Measurements from ENCODE around the gene KEAP1. TPM values are rescaled to one million over a fixed set of nuclear protein-coding genes. Genes with fewer than 3 reads are reported as not detected.

The KEAP1 gene
- total RNA-seq, 4 donors from 2014 or later, result 62.1 to 80.3 (median 69.8) TPM

DNA sequence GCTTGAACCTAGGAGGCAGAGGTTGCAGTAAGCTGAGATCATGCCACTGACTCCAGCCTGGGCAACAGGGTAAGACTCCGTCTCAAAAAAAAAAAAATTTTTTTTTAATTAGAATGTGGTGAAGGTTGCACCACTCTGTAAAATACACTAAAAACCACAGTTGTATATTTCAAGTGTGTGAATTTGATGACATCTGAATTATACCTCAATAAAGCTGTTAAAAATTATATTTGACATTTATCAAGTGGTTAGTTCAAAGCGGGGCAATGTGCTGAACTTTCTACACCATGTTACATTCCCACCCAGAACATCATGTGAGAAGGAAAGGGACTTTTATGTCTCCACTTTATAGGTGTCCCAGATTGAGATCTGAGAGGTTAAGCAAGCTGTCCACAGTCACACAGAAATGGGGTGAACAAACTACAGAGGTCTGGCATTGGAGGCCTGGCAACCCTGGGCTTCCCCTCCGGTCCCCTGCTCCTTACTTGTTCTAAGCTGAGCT is 20.0 kb upstream of the KEAP1 start:
- Histone ChIP-seq H3K9me3 (no peaks in the 10 kb centered on the region), H3K27me3 (peaks cover 47% of the 10 kb centered on the region), H3K27ac (no peak overlapping the region), H3K4me1 (peaks cover 0 to 6% (median 0%) of the 10 kb centered on the region in 3 donors), H3K4me3 (no peak overlapping the region), H3K36me3 (no peaks in the 10 kb centered on the region)
- TF ChIP-seq POLR2AphosphoS5 (IDR thresholded peaks at IDR 0.05), result no peak
- TF ChIP-seq, protein P1, sequence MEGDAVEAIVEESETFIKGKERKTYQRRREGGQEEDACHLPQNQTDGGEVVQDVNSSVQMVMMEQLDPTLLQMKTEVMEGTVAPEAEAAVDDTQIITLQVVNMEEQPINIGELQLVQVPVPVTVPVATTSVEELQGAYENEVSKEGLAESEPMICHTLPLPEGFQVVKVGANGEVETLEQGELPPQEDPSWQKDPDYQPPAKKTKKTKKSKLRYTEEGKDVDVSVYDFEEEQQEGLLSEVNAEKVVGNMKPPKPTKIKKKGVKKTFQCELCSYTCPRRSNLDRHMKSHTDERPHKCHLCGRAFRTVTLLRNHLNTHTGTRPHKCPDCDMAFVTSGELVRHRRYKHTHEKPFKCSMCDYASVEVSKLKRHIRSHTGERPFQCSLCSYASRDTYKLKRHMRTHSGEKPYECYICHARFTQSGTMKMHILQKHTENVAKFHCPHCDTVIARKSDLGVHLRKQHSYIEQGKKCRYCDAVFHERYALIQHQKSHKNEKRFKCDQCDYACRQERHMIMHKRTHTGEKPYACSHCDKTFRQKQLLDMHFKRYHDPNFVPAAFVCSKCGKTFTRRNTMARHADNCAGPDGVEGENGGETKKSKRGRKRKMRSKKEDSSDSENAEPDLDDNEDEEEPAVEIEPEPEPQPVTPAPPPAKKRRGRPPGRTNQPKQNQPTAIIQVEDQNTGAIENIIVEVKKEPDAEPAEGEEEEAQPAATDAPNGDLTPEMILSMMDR (IDR thresholded peaks at IDR 0.05), result no peak
- TF ChIP-seq POLR2A (IDR thresholded peaks at IDR 0.05), result no peak
- no peak for TF ChIP-seq EP300 (IDR thresholded peaks at IDR 0.05)
- 62 to 88% methylated on average over 3 of the region's 3 CpGs for WGBS, 2 donors (ENCODE audit: low coverage in 1 of 2)
- ATAC-seq, result no peak

DNA sequence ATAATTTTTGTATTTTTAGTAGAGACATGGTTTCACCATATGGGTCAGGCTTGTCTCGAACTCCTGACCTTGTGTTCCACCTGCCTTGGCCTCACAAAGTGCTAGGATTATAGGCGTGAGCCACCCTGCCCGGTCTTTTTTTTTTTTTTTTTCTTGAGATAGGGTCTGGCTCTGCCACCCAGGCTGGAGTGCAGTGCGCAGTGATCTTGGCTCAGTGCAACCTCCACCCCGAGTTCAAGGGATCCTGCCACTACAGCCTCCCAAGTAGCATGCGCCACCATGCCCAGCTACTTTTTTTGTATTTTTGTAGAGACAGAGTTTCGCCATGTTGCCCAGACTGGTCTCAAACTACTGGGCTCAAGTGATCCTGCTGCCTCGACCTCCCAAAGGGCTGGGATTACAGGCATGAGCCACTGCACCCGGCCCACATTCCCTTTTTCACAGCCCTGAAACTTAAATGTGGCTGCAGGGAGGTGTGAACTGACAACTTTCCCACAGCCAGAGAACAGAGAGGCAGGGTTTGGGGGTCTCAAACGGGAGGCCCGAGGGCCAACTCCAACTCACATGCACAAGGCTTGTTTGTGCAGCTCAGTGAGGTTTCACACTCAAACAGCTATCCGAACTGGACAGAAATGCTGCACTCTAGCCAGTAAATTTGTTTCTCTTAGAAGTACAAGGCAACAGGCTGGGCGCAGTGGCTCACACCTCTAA is 18.5 kb upstream of the KEAP1 start:
- H3K4me1 ChIP-seq, result peaks cover 0 to 20% (median 4%) of the 10 kb centered on the region in 3 donors
- ATAC-seq, result no peak
- peaks cover 62% of the 10 kb centered on the region for H3K27me3 ChIP-seq
- H3K36me3 ChIP-seq, result no peaks in the 10 kb centered on the region
- WGBS, 2 donors (ENCODE audit: low coverage in 1 of 2), result 76 to 94% methylated on average over 4 to 6 of the region's 13 CpGs
- no peak overlapping the region for H3K4me3 ChIP-seq
- no peak overlapping the region for H3K27ac ChIP-seq
- TF ChIP-seq EP300 (IDR thresholded peaks at IDR 0.05), result no peak
- no peak for TF ChIP-seq POLR2AphosphoS5 (IDR thresholded peaks at IDR 0.05)
- TF ChIP-seq, protein P1 (IDR thresholded peaks at IDR 0.05), result no peak
- no peak for TF ChIP-seq POLR2A (IDR thresholded peaks at IDR 0.05)
- H3K9me3 ChIP-seq, result no peaks in the 10 kb centered on the region

DNA sequence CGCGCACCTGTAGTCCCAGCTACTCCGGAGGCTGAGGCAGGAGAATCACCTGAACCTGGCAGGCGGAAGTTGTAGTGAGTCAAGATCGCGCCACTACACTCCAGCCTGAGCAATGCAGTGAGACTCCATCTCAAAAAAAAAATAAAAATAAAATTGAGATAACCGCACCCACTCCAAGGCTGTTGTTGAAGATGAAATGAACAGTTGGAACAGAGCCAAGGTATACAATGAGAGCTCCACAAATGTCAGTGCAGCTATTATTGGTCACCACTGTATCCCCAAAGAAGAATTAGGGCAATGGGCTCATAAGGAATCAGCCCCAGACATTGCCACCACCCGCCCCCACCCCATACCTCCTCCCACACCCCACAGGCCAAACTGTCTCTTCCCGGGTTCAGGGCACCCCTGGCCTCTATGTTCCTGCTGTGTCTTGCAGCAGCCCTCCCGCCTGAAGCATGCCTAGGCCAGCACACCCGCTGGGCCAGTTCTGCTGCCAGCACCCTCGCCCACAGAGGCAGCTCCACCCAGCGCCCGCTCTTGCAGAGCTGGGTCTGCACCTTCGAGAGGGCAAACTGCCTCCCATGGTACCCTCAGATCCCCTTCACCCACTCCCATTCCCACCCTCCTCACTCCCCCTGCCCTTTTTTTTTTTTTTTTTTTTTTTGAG is 17.6 kb upstream of the KEAP1 start:
- WGBS, 2 donors (ENCODE audit: low coverage in 1 of 2), result 92% methylated on average over 12 of the region's 15 CpGs; no CpG with 5 or more reads in 1 of the 2 donors
- H3K9me3 ChIP-seq, result no peaks in the 10 kb centered on the region
- H3K27me3 ChIP-seq, result peaks cover 71% of the 10 kb centered on the region

DNA sequence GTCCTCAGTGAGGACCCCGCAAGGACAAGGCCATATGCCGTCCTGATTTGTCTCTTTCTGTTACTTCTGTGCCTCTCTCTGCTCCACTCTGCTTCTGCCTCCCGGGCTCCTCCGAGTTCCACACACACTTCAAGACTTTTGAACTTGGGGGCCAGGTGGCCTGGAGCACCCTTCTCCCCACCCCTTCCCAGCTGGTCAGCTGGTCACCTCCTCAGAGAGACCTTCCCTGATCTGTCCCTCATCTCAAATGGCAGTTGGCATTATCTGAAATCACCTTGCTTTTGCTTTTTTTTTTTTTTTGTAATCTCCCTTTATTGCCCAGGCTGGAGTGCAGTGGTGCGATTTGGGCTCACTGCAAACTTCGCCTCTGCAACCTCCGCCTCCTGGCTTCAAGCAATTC is 16.3 kb upstream of the KEAP1 start:
- Histone ChIP-seq H3K4me3 (no peak overlapping the region), H3K27me3 (peaks cover 84% of the 10 kb centered on the region), H3K4me1 (peaks cover 0 to 23% (median 4%) of the 10 kb centered on the region in 3 donors), H3K36me3 (no peaks in the 10 kb centered on the region), H3K9me3 (no peaks in the 10 kb centered on the region), H3K27ac (no peak overlapping the region)
- 64 to 72% methylated on average over 4 of the region's 7 CpGs for WGBS, 2 donors (ENCODE audit: low coverage in 1 of 2)
- no peak for ATAC-seq
- TF ChIP-seq, protein P1 (IDR thresholded peaks at IDR 0.05), result no peak
- TF ChIP-seq EP300 (IDR thresholded peaks at IDR 0.05) (no peak), POLR2AphosphoS5 (IDR thresholded peaks at IDR 0.05) (no peak), POLR2A (IDR thresholded peaks at IDR 0.05) (no peak)

More for the DNA sequence above, 17.6 kb upstream of the KEAP1 start:
- TF ChIP-seq POLR2AphosphoS5 (IDR thresholded peaks at IDR 0.05) (no peak), EP300 (IDR thresholded peaks at IDR 0.05) (no peak)
- TF ChIP-seq, protein P1 (IDR thresholded peaks at IDR 0.05), result no peak
- H3K4me1 ChIP-seq, result peaks cover 0 to 20% (median 4%) of the 10 kb centered on the region in 3 donors
- H3K4me3 ChIP-seq, result no peak overlapping the region
- no peak overlapping the region for H3K27ac ChIP-seq
- no peaks in the 10 kb centered on the region for H3K36me3 ChIP-seq
- no peak for ATAC-seq
